Dermis microvascular lymphatic vessel endothelial cell (primary cell): Measurements from ENCODE around the gene OR1L1. TPM values are rescaled to one million over a fixed set of nuclear protein-coding genes. Genes with fewer than 3 reads are reported as not detected.

Experiments used
- DNase-seq, 2 donors: peaks; one replicate each; pipeline versions ENCODE4 v3.0.0 to v3.0.0-alpha.2; 2010; ENCODE audit warnings: low read depth in 2 of 2
- total RNA-seq: library from RNA; depleted of rRNA; stranded (reverse); fragments of >200 nt; gene quantifications from 2 replicates; pipeline ENCODE4 v1.2.1, GENCODE V29; 2014

Gene OR1L1, protein sequence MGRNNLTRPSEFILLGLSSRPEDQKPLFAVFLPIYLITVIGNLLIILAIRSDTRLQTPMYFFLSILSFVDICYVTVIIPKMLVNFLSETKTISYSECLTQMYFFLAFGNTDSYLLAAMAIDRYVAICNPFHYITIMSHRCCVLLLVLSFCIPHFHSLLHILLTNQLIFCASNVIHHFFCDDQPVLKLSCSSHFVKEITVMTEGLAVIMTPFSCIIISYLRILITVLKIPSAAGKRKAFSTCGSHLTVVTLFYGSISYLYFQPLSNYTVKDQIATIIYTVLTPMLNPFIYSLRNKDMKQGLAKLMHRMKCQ
- total RNA-seq, result not detected in 2 replicates

DNA sequence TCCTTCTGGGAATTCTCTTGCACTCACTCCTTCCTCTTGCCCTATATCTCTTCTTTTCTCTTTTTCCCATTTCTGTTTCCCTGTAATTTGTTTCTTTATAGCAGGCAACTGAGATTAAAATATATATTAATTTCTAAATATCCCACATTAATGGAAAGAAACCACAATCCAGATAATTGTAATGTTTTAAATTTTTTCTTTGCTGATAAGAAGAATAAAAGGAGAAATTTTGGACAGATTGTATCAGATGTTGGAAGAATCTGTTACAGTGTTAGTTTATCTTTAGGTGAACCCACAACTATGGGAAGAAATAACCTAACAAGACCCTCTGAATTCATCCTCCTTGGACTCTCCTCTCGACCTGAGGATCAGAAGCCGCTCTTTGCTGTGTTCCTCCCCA is at the start of gene OR1L1:
Gene OR1L1 (plus strand): TSS at position 301 of the 400 bp plus-strand sequence. CDS start 0 bp downstream, at position 301.
- DNase-seq, result no peak

DNA sequence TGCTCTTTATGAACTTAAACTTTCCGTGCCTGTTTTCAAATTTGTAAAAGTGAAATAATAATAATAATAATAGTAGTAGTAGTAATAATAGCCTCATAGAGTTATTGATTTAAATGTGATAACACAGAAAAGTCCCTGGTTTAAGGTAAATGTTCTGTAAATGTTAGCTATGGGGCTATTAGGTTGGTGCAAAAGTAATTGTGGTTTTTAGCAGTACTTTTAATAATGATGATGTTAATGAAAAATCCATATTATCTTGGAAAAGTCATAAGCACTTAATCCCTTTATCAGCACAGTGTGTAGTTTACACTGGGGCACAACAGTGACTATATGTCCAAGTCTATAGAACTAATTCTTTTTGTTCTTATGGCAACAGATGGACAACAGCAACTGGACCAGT is 47.2 kb upstream of the OR1L1 start, which contains the start of gene OR1Q1:
Gene OR1Q1 (plus strand): TSS at position 377 of the 400 bp plus-strand sequence. CDS start 0 bp downstream, at position 377.
- DNase-seq, result no peak

DNA sequence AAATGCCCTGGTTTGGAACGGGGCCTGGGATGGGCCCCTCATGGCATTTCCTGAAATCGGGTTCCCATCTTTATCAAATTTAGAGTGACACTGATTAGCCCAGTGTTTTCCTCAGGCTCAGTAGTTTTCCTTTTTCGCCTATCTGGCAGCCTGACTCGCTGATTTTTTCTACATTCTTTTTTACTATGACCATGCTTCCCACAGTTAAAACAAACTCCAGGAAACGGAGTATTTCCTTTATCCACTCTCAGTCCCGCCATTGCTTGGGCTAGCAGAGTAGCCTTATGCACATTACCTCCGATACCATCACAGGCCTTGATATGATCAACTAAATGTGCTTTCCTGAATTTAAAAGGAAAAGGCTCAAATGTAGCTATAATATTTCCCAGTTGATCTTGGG is 41.5 kb upstream of the OR1L1 start:
- DNase-seq, result peak; percentile 35 to 55

DNA sequence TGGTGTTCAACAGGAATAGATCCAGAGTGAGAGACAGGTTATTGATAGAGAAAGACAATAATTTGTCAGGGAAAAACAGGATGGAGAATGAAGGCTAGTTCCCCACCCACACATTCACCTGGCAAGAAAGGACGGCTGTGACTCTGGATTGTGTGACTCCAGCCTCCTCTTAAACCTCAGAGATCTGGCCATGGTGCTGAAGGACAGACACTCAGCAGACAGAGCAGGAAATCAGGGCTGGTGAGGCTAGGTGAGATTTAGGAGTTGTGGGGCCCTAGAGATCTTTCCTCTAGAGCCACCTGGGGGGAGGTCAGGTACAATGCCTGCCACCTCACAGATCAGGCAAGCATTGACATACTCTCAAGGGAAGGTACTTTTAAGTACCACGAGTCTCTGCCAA is 19.3 kb upstream of the OR1L1 start:
- peak in 1 of 2 donors; percentile 33 for DNase-seq

DNA sequence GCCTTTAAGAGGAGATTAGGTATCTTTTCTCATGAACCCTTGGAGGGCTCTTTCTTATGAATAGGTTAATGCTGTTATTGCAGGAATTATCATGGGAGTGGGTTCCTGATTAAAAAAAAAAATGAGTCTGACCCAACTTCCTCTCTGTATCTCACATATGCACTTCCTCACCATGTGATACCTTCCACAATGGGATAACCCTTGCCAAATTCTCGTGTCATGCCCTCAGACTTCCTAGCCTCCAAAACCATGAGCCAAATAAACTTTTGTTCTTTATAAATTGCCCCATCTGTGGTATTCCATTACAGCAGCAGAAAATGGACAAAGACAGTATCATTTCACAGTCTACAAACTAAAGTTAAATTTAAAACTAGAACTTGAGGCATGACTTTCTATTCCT is 5.1 kb upstream of the OR1L1 start:
- peak; percentile 91 to 97 for DNase-seq

DNA sequence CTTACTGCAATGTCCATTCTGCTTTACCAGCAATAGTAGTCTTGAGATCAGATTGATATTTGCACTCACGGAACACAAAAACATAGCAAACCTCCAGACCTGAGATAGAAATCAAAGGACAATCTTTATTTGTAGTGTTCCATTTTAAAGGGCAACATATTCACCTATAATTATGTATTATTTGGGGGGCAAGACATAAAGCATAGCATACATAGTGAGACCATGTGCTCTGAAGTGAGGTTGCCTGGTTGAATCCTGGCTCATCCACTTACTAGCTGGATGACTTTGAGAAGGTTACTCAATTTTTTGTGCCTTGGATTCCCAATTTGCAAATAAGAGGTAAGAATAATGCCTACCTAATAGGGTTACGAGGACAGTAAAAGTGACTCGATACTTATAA is 4.0 kb upstream of the OR1L1 start, which contains the start of gene OR1B1:
Gene OR1B1 (minus strand): TSS at position 101 of the 400 bp plus-strand sequence.
- DNase-seq, result no peak

DNA sequence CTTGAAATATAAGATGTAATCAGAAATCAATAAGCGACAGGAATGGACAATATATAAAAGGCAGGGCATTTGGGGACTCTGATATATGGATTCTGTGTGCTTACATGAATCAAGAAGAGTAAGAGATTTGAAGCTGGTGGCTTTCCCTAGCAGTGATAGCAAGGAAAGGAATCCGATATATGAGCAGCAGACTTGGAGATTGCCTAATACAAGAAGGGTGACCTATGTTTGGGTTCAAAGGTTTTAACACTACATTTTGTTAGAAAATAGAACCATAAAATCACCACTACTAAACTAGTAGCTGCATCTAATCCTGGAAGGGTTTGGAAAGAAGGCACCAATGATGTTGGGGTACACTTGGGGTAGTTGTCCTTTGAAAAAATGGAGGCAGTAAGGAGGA is 11.0 kb downstream of the OR1L1 start:
- DNase-seq, result no peak

DNA sequence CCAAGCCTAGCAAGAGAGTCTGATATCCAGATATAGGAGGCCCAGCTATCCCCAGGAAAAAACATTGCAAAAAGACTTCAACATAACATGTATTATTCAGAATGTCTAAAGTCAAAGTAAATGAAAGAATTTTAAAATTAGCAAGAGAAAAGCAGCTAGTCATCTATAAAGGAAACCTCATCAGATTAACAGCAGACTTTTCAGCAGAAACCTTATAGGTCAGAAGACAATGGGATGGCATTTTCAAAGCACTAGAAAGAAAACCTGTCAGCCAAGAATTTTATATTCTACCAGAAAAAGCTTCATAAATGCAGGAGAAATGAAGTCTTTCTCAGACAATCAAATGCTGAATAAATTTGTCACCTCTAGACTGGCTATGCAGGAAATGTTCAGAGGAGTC is 23.3 kb downstream of the OR1L1 start:
- DNase-seq, result no peak

DNA sequence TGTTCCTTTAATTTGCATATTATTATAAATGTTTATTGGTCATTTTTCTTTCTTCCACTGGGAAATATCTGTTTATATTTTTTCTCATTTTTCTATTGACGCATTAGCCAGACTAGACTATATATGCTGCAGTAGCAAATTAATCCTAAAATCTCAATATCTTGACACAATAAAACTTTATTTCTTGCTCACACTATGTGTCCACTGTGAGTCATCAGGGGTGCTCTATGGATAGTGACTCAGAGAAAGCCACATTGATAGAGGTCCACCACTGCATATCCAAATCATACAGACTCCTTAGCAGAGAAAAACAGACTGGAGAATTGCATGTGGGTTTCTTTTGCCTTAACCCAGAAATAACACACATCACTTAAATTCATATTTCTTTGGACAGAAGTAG is 34.2 kb downstream of the OR1L1 start:
- DNase-seq, result no peak

Other genes with a start within 250 kb of the OR1L1 start
- not detected in 2 replicates for gene OR1J1, start 183.8 kb upstream of the OR1L1 start, total RNA-seq
- not detected in 2 replicates for gene OR1J2, start 150.9 kb upstream of the OR1L1 start, total RNA-seq
- gene OR1J4, start 142.6 kb upstream of the OR1L1 start, total RNA-seq, result under 0.01 TPM in 1 of 2 replicates, not detected in the other
- gene OR1N1, start 134.4 kb upstream of the OR1L1 start, total RNA-seq, result not detected in 2 replicates
- gene OR1N2, start 108.6 kb upstream of the OR1L1 start, total RNA-seq, result not detected in 2 replicates
- 0.13 and 0.25 TPM in 2 replicates for gene OR1L8, start 78.3 kb upstream of the OR1L1 start, total RNA-seq
- gene OR1Q1, start 47.0 kb upstream of the OR1L1 start, total RNA-seq, result not detected in 2 replicates
- gene OR1B1, start 4.1 kb upstream of the OR1L1 start, total RNA-seq, result 0.25 and 0.26 TPM in 2 replicates
- gene OR1L3, start 13.4 kb downstream of the OR1L1 start, total RNA-seq, result not detected in 2 replicates
- gene OR1L4, start 62.3 kb downstream of the OR1L1 start, total RNA-seq, result not detected in 2 replicates
- gene OR1L6, start 80.6 kb downstream of the OR1L1 start, total RNA-seq, result not detected in 2 replicates
- not detected in 2 replicates for gene OR5C1, start 127.2 kb downstream of the OR1L1 start, total RNA-seq
- gene OR1K1, start 138.4 kb downstream of the OR1L1 start, total RNA-seq, result not detected in 2 replicates
- 69.7 and 86.1 TPM in 2 replicates for gene PDCL, start 166.9 kb downstream of the OR1L1 start, total RNA-seq
- gene RC3H2, start 243.6 kb downstream of the OR1L1 start, total RNA-seq, result 57.0 and 92.5 TPM in 2 replicates